ENCODE results near the gene NSUN2.
"Not testable (repeated sequence)": the region's sequence is repeated elsewhere in the genome, so short reads cannot be mapped to it uniquely, and the experiment has no call there.

NSUN2 gene

GRCh38 chr5:6572086-6572824 lies 60.6 kb downstream of the NSUN2 start:
- no peak for TF ChIP-seq CTCF (IDR thresholded peaks at IDR 0.05; ENCODE audit: low read depth, low read length)

GRCh38 chr5:6571607-6572006 lies 61.2 kb downstream of the NSUN2 start:
- not testable (repeated sequence) for H3K4me3 ChIP-seq (ENCODE audit: low read depth, low read length)

More at GRCh38 chr5:6572086-6572824, 60.6 kb downstream of the NSUN2 start:
- H3K4me3 ChIP-seq (ENCODE audit: low read depth, low read length): no peak overlapping the region

GRCh38 chr5:6570530-6570929 lies 62.3 kb downstream of the NSUN2 start:
- TF ChIP-seq CTCF (IDR thresholded peaks at IDR 0.05; ENCODE audit: low read depth, low read length): no peak
- no peak overlapping the region for H3K4me3 ChIP-seq (ENCODE audit: low read depth, low read length)

- TF ChIP-seq CTCF (IDR thresholded peaks at IDR 0.05; ENCODE audit: low read depth, low read length): no peak
- H3K4me3 ChIP-seq (ENCODE audit: low read depth, low read length): no peak overlapping the region
Observed at GRCh38 chr5:6568889-6569288, 64.0 kb downstream of the NSUN2 start.

- H3K4me3 ChIP-seq (ENCODE audit: low read depth, low read length): no peak overlapping the region
- no peak for TF ChIP-seq CTCF (IDR thresholded peaks at IDR 0.05; ENCODE audit: low read depth, low read length)
Observed at GRCh38 chr5:6568383-6568782, 64.5 kb downstream of the NSUN2 start.

- no peak overlapping the region for H3K4me3 ChIP-seq (ENCODE audit: low read depth, low read length)
- TF ChIP-seq CTCF (IDR thresholded peaks at IDR 0.05; ENCODE audit: low read depth, low read length): no peak
Observed at GRCh38 chr5:6567835-6568234, 65.0 kb downstream of the NSUN2 start.

- no peak for TF ChIP-seq CTCF (IDR thresholded peaks at IDR 0.05; ENCODE audit: low read depth, low read length)
- no peak overlapping the region for H3K4me3 ChIP-seq (ENCODE audit: low read depth, low read length)
Observed at GRCh38 chr5:6567068-6567467, 65.8 kb downstream of the NSUN2 start.

- no peak overlapping the region for H3K4me3 ChIP-seq (ENCODE audit: low read depth, low read length)
- TF ChIP-seq CTCF (IDR thresholded peaks at IDR 0.05; ENCODE audit: low read depth, low read length): no peak
Observed at GRCh38 chr5:6565492-6565891, 67.4 kb downstream of the NSUN2 start.
